ENCODE results near the gene CREB3L1. TPM values are rescaled to one million over a fixed set of nuclear protein-coding genes. Genes with fewer than 3 reads are reported as not detected.
"Not testable (repeated sequence)": the region's sequence is repeated elsewhere in the genome, so short reads cannot be mapped to it uniquely, and the experiment has no call there.

CREB3L1 gene
- total RNA-seq, 2 donors from 2014 or later: 14.3 to 25.8 TPM

DNA sequence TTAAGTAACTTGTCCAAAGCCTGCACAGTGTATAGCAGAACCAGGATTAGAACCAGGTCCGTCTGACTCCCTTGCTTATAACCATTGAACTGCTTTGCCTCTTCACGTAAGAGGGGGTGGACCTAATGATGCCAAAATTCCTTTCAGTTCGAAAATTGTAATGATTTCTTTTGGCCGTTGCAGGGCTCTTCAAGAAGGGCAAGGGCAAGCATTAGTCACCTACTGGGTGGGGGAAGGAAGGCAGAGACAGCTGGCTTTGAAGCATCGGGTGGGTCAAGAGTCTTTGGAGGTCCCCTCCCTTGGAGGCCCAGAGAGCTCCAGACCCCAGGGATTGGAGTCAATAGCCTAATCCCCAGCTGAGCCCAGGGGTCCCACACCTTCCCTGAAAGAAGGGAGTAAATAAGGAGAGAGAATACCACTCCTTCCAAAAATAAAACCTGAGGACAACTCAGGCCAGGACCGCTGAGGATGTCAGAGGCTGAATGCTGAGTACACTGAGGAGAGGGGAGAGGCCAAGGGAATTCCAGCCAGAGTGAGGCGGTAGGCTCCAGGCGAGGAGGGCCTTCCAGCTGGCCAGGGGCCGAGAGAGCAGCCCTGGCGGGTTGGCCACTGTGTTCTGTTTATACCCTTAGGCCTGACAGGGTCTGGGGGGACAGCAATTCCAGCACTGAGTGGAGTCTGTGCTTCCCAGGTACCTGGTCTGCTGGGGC lies 14.1 kb downstream of the CREB3L1 start:
- intact Hi-C loops (cut with DNase I): loop anchor here in 1 of 2 donors (5.0 kb wide), 1 partner anchor 1459 kb away; no protein-coding TSS in a partner anchor
- DNase-seq (ENCODE audit: low spot score): no peak

DNA sequence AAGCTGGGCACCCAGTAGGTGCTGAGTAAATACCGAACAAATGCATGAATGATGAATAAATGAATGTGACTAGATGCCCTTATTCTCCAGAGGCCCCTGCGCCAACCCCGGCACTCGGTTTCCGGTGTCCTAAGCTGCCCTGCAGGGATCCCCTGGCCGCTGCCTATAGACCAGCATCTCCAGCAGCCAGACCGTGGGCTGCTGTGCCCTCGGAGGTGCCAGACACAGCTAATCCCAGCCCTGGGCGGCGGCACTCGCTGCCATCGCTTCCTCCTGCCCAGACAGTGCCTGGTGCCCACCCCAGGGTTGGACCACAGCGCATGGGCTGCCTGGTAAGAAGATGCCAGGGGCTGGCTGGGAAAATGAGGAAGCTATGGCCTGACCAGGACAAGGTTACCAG lies 15.6 kb downstream of the CREB3L1 start:
- intact Hi-C loops (cut with DNase I): loop anchor here in 1 of 2 donors (5.0 kb wide), 1 partner anchor 1461 kb away; no protein-coding TSS in a partner anchor
- no peak for DNase-seq (ENCODE audit: low spot score)

DNA sequence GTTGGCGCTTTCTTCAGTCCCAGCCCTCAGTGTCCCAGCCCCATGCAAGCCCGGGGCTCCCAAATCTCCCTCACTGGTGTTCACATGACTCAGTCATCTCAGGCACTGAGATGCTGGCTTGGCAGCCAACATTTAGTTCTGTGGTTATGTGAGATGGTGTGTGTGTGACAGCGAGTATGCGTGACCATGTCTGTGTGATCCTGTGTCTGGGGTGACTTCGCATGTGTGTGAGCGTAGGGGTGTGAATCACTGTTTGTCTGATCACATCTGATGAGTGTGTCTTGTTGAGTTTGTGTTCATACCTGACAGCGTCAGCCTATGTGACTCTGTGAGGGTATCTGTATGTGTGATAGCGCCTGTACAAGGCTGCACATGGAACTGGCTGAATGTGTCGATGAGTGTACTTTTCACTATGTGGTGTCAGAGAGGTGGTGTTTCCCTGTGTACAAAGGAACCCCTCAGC lies 16.2 kb downstream of the CREB3L1 start:
- DNase-seq (ENCODE audit: low spot score): no peak
- intact Hi-C loops (cut with DNase I): loop anchor here in 1 of 2 donors (5.0 kb wide), 1 partner anchor 1461 kb away; no protein-coding TSS in a partner anchor

DNA sequence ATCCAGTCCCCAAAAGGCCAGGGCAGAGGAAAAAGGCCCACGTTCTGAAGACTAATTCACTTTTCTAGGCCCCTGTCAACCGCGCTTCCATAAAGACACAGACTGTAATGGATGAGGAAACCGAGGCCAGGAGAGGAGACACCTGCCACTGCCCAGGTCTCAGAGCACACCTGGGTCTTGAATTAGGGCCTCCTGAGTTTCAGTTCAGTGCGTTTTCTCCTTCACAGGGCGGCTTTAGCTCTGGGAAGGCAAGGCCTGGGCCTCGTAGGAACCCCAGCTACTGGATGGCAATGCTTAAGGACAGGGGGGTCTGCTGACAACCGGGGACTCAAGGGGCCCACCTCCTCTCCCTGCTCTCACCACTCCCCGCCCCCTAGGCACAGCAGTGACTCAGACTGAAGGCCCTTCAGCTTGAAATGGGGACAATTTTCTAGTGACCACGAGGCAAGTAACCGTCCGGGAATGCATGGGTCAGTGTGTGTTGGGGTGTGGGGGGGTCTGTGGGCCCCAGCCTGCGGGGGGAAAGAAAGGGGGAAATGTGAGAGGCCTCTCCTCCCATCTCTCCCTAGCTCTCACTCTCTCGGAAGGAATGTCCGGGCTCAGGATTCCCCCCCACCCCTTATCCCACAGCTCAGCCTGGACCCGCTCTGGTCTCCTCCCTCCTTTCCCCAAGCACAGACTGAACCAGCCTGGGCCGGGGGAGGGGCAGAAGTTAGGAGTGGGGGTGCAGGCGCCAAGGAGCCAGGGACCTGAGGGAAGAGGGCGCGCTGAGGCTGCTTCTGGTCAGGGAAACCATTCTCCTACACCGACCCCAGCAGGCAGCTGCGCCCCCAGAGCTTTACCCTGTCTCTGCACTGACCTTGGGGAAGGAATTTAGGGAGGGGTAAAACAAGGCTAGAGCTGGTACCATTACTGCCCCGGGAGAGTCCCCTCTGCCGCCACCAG lies 17.2 kb downstream of the CREB3L1 start:
- no peak for DNase-seq (ENCODE audit: low spot score)
- intact Hi-C loops (cut with DNase I): loop anchor here in 1 of 2 donors (5.0 kb wide), 1 partner anchor 1462 kb away; no protein-coding TSS in a partner anchor

DNA sequence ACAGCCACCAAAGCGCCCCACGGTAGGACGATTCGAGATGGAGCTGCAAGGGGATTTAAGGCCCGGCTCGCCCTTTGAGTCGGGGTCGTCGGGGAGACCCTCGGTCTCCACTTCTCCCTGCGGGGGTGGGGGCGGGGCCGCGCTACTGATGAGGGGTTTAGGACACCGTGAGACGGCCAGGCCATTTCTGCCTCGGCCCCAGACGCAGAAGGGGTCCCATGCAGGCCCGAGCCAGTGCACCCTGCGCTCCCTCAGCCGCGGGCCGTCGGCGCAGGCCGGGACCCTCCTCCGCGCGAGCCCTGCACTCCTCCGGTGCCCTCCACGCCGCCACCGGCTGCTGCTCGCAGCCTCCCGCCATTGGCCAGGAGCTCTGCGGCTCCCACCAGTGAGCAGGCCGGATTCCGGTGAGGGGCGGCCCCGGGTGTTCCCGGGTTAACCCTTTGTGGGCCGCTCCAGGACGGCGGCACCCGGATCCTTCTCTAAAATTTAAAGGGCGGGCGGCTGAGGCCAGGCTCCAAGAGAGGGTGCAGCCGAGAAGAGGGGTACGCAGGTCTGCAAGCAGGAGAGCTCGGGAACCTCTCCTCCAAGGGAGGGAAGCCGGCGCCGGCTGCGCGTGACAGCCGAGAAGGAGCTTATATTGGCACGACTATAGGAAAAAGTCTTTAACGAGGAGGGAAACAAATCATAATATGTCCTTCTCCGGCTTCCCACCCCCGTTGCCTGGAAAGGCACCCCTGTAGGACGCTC lies 18.0 kb downstream of the CREB3L1 start:
- intact Hi-C loops (cut with DNase I): no loop called here
- peak; percentile 92 for DNase-seq (ENCODE audit: low spot score)

DNA sequence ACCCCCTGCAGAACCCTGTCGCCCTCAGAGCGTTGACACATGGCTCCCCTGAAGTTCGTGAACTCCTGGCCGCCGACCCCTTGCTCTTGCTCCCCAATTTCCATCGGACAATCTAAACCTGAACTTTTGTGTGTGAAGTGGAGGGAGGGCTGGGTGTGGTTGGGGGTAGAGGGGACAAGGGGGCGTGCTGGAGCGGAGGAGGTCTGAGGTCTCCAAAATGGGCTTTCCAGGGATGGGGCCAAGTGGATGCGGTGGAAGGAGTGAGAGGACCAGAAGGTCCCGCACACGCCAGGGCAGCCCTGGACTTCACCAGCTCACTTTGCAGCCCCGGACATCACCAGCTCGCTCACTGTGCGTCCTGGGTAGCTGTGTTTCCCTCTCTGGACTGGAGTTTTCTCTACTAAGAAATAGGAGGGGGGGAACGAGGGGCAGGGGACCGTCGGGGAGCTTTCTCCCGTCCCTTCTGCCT lies 18.6 kb downstream of the CREB3L1 start:
- intact Hi-C loops (cut with DNase I): no loop called here

DNA sequence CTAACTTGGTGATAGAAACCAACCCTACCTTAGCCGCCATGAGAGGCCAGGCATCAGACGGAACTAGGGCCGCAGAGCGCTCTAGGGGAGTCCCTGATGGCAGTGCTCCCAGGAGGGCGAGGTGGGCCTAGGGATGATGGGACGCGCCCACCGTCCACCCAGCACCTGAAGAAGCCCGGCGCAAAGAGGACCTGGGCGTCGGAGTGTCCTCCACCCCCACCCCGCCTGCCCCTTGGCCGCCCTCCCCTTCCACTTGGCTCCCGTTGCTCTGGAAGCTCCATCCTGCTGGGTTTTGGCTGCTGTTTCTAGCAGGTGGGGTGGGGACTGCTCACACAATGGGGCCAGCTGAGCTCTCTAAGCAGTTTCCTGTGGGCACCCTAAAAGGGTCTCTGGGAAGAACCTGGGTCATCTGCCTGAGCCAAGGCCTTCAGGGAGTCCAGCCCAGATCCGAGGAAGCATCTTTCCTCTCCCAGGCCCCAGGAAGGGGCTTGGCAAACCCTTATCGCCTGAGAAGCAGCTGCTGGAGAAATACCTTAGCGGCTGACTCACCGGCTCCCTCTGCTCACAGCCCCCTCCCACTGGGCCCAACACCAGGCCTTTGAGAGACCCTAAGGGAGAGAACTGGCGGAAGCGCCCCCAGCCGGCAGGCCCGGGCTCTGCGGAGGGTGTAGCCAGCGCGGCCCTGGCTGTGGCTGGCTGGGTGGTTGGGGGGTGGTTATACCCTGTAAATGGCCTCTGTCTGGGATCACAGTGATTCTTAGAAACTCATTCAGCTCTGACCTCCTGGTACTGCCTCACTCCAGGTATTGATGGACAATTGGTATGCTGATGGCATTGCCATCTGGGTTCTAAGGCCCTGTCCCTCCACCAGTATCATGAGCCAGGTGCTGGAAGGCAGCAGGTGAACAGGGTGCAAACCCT lies 19.3 kb downstream of the CREB3L1 start:
- intact Hi-C loops (cut with DNase I): no loop called here
- DNase-seq (ENCODE audit: low spot score): no peak

More for the DNA sequence above, 18.6 kb downstream of the CREB3L1 start:
- DNase-seq (ENCODE audit: low spot score): no peak

DNA sequence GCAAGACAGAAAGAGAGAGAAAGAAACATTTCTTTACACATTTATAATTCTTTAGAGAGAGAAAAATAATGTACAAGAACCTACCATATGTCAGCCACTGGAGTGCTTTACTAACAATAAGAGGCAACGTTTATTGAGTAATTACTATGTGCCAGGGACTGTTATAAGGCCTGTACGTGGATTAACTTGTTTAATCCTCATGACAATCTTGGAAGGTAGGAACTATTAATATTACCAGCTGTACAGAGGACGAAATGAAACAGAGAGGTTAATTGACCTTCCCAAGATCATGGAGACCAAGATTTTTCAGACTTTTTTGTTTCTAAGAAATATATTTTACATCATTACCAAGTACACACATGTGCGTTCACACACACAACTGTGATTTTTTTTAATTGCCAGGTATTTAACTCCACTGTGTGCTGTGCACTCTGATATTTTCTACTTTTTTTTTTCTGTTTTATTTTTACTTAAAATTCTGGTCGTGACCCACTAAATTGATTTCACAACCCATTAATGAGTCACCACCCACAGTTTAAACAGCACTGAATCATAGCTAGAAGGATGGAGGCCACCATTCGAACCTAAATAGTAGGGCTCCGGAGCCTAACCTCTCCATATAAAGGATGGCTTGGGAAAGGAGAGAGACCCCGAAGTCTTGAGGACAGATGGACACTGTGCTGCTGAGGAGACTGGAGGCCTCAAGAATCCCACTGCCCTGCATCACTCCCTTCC lies 21.4 kb downstream of the CREB3L1 start:
- no peak for DNase-seq (ENCODE audit: low spot score)
- intact Hi-C loops (cut with DNase I): no loop called here

DNA sequence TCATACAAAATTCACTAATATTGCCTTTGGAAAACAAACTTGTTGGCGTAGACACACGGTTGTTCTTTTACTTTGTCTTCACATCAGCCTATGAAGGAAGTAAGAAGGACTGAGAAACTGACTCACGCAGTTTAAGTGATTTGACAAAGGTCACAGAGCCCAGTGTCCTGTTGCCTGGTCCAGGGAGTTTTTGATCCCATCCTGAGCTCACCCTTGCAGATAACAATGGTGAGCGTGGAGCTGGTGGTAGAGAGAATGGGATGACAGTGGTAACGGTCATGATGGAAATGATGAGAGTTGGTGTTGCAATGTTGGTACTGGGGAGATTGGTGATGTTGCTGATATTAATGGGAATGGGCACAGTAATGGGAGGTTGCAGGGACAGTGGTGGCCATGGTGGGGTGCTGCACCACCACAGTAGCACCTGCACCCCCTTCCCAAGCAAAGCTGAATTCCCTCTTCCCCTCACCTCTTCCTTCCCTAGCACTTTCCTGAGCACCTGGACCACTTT lies 22.0 kb downstream of the CREB3L1 start:
- intact Hi-C loops (cut with DNase I): no loop called here
- DNase-seq (ENCODE audit: low spot score): no peak

DNA sequence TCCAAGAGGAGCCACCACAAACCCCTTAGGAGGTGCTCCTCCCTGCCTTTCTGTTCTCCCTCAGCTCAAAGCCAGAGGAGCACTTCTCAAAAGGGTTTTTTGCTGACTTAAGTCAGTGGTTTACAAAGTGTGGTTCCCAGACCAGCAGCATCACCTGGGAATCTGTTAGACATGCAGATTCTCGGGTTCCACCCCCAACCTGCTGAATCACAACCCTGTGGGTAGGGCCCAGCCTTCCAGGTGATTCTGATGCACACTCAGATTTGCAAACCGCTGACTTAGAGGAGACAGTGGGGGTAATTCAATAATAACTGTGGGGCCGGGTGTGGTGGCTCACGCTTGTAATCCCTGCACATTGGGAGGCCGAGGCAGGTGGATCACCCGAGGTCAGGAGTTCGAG lies 22.8 kb downstream of the CREB3L1 start:
- intact Hi-C loops (cut with DNase I): no loop called here

DNA sequence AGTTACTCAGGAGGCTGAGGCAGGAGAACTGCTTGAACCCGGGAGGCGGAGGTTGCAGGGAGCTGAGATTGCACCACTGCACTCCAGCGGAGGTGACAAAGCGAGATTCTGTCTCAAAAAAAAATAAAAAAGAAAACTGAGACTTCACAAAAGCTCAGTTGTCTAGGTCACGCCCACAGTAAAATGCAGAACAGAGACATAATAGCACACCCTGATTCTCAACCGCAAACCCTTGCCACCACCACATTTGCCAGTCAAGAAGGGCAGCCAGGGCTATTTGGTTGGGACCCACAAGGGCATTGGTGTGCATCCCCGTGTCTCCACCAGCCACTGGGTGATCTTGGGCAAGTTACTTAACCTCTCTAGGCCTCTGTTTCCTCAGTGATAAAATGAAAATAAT lies 25.4 kb downstream of the CREB3L1 start:
- intact Hi-C loops (cut with DNase I): no loop called here
- no peak for DNase-seq (ENCODE audit: low spot score)

More for the DNA sequence above, 22.8 kb downstream of the CREB3L1 start:
- DNase-seq (ENCODE audit: low spot score): no peak

DNA sequence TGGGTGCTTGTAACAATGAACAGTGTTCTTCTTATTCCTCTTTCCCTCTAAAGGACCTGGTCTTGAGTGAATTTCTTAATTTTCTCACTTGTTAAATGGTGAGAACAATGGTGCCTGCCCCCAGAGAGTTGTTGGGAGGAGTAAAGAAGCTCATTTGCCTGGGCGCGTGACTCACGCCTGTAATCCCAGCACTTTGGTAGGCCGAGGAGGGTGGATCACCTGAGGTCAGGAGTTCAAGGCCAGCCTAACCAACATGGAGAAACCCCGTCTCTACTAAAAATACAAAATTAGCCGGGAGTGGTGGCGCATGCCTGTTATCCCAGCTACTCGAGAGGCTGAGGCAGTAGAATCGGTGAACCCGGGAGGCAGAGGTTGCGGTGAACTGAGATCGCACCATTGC lies 26.6 kb downstream of the CREB3L1 start:
- intact Hi-C loops (cut with DNase I); DNase-seq (ENCODE audit: low spot score): not testable (repeated sequence)

DNA sequence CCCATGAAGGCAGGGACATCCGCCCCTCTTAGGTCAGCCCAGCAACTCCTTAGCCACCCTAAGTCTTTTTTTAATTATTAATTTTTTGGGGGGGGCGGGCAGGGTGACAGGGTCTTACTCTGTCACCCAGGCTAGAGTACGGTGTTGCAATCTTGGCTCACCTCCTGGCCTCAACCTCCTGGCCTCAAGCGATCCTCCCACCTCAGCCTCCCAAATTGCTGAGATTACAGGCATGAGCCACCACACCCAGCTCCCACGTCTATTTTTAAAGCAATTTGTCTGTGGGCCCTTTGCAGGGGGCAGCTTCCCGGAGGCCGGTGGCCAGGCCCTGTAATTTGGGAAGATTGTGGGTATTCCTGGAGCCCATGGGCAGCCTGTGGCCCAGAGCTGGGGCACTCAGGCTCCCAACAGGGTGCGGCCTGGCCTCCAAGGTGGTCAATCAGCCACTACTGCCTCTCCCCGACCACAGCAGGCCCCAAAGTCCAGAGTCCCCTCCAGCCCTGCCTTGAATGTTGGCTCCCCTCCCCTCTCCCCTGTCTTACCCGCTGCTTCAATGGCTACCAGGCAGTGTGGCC lies 27.2 kb downstream of the CREB3L1 start:
- no peak for DNase-seq (ENCODE audit: low spot score)
- intact Hi-C loops (cut with DNase I): loop anchor here in 1 of 2 donors (5.0 kb wide), 1 partner anchor 62 kb away; no protein-coding TSS in a partner anchor

DNA sequence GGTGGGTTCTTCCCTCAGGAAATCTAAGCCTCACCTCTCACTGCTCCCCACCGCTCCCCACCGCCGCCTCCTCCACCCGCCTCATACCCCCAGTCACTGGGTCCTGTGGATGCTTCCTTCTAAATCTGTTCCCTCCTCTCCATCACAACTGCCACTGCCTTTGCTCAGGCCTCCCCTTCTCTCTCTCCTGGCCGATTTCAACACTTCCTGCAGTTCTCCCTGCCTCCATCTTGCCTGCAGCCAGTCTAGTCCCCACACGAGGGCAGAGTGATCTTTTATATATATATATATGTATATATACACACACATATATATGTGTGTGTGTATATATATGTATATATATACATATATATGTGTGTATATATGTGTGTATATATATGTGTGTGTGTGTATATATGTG lies 27.8 kb downstream of the CREB3L1 start:
- intact Hi-C loops (cut with DNase I): loop anchor here in 1 of 2 donors (5.0 kb wide), 1 partner anchor 63 kb away; no protein-coding TSS in a partner anchor
- DNase-seq (ENCODE audit: low spot score): no peak

DNA sequence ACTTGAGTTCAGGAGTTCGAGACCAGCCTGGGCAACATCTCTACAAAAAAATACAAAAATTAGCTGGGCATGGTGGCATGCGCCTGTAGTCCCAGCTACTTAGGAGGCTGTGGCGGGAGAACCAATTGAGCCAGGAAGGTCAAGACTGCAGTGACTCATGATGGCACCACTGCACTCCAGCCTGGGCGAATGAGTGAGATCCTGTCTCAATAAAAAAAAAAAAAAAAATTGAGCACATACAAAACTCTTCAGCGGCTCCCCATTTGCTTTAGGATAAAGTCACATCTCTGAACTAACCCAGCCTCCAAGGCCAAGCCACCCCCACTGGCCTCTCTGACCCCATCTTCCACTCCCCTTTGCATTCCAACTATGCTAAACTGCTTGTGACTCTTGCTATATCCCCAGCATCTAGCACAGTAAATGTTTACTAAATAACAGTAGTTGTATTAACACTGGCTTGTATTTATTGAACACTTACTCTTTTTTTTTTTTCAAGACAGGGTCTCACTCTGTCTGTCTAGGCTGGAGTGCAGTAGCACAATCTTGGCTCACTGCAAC lies 28.9 kb downstream of the CREB3L1 start:
- no peak for DNase-seq (ENCODE audit: low spot score)
- intact Hi-C loops (cut with DNase I): loop anchor here in 1 of 2 donors (5.0 kb wide), 1 partner anchor 64 kb away; no protein-coding TSS in a partner anchor

DNA sequence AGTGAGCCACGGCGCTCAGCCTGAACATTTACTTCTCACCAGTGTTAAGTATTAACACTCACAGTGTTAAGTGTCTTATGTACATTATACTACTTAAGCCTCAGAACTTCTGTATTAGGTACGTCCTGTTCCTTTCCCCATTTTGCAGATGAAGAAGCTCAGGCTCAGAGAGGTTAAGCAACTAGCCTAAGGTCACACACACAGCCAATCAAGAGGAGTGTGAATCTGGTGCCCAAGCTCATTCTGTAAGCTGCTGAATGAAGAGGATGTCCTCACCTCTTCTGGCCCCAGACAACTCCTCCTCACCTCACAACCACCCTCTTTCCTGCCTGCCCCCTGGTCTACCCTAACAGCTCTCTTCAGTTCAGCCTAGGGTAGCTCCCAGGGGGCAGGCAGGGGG lies 29.9 kb downstream of the CREB3L1 start:
- intact Hi-C loops (cut with DNase I): loop anchor here in 1 of 2 donors (5.0 kb wide), 1 partner anchor 65 kb away; no protein-coding TSS in a partner anchor

More for the DNA sequence above, 29.9 kb downstream of the CREB3L1 start:
- DNase-seq (ENCODE audit: low spot score): no peak
